GM18873 (cell line): Measurements from ENCODE around the gene EPB41L1.

Experiments used
- ATAC-seq: cut with Tn5 transposase; IDR thresholded peaks from one replicate; pipeline ENCODE4 v1.9.1; 2021; ENCODE audit warnings: mild to moderate bottlenecking, moderate library complexity, moderate number of reproducible peaks; ENCODE audit not compliant: unreplicated experiment, low FRiP score

Gene EPB41L1

GRCh38 chr20:36154700-36155628, at the start of gene EPB41L1:
TSS of gene EPB41L1 (plus strand) at chr20:36154740. CDS start at chr20:36173778, 19,038 bp downstream.
- no peak for ATAC-seq

- ATAC-seq = no peak
Observed at GRCh38 chr20:36104856-36105255, 49.7 kb upstream of the EPB41L1 start.

- ATAC-seq = no peak
Observed at GRCh38 chr20:36105711-36106226, 48.8 kb upstream of the EPB41L1 start.

GRCh38 chr20:36106606-36107005, 47.9 kb upstream of the EPB41L1 start:
- no peak for ATAC-seq

- no peak for ATAC-seq
Observed at GRCh38 chr20:36107881-36108280, 46.7 kb upstream of the EPB41L1 start.

- no peak for ATAC-seq
Observed at GRCh38 chr20:36109251-36109947, 45.1 kb upstream of the EPB41L1 start.

- ATAC-seq = no peak
Observed at GRCh38 chr20:36110994-36111393, 43.5 kb upstream of the EPB41L1 start.

GRCh38 chr20:36112112-36112511, 42.4 kb upstream of the EPB41L1 start:
- no peak for ATAC-seq

GRCh38 chr20:36113036-36113435, 41.5 kb upstream of the EPB41L1 start:
- ATAC-seq = no peak

- ATAC-seq = no peak
Observed at GRCh38 chr20:36113566-36114250, 40.8 kb upstream of the EPB41L1 start.

- ATAC-seq = no peak
Observed at GRCh38 chr20:36114707-36115106, 39.8 kb upstream of the EPB41L1 start.

- no peak for ATAC-seq
Observed at GRCh38 chr20:36115925-36116324, 38.6 kb upstream of the EPB41L1 start.

- no peak for ATAC-seq
Observed at GRCh38 chr20:36116807-36117441, 37.6 kb upstream of the EPB41L1 start.

GRCh38 chr20:36117638-36118037, 36.9 kb upstream of the EPB41L1 start:
- ATAC-seq = no peak

GRCh38 chr20:36118371-36118770, 36.2 kb upstream of the EPB41L1 start:
- no peak for ATAC-seq

GRCh38 chr20:36119537-36119936, 35.0 kb upstream of the EPB41L1 start:
- ATAC-seq = no peak

GRCh38 chr20:36120241-36120640, 34.3 kb upstream of the EPB41L1 start:
- ATAC-seq = no peak

GRCh38 chr20:36120991-36121390, 33.5 kb upstream of the EPB41L1 start:
- ATAC-seq = no peak

- no peak for ATAC-seq
Observed at GRCh38 chr20:36121981-36122930, 32.3 kb upstream of the EPB41L1 start.
